ENCODE results near the gene SLC35E3. TPM values are rescaled to one million over a fixed set of nuclear protein-coding genes. Genes with fewer than 3 reads are reported as not detected.

SLC35E3 gene
- total and polyA plus RNA-seq, 4 donors: 1.1 to 14.3 (median 7.7) TPM

GRCh38 chr12:68788554-68789143 is 42.7 kb downstream of the SLC35E3 start:
- peaks cover 0 to 2% of the 10 kb centered on the region in 2 donors for H3K27me3 ChIP-seq (ENCODE audit: control insufficient read depth in 1 of 2, insufficient read depth in 2 of 2, low read length in 1 of 2)
- no peak overlapping the region for H3K4me3 ChIP-seq (ENCODE audit: low read length in 2 of 2)
- ATAC-seq (ENCODE audit: low FRiP score) (no peak), DNase-seq (no peak)
- no peak overlapping the region for H3K27ac ChIP-seq (ENCODE audit: low read depth in 1 of 2, low read length in 2 of 2)
- H3K4me1 ChIP-seq (ENCODE audit: control insufficient read depth in 1 of 2, insufficient read depth in 2 of 2, low read length in 2 of 2): no peaks in the 10 kb centered on the region
- 89 to 92% methylated on average over 3 of the region's 3 CpGs for WGBS, 2 donors
- intact Hi-C loops (cut with DNase I): no loop called here
- H3K9me3 ChIP-seq (ENCODE audit: control insufficient read depth, low read length): no peaks in the 10 kb centered on the region
- no peaks in the 10 kb centered on the region for H3K36me3 ChIP-seq (ENCODE audit: control insufficient read depth in 1 of 2, insufficient read depth in 2 of 2, low read length in 1 of 2)

GRCh38 chr12:68789144-68789878 is 43.3 kb downstream of the SLC35E3 start:
- Histone ChIP-seq H3K4me3 (ENCODE audit: low read length in 2 of 2) (no peak overlapping the region), H3K27me3 (ENCODE audit: control insufficient read depth in 1 of 2, insufficient read depth in 2 of 2, low read length in 1 of 2) (peaks cover 0 to 2% of the 10 kb centered on the region in 2 donors), H3K4me1 (ENCODE audit: control insufficient read depth in 1 of 2, insufficient read depth in 2 of 2, low read length in 2 of 2) (no peaks in the 10 kb centered on the region), H3K36me3 (ENCODE audit: control insufficient read depth in 1 of 2, insufficient read depth in 2 of 2, low read length in 1 of 2) (no peaks in the 10 kb centered on the region), H3K27ac (ENCODE audit: low read depth in 1 of 2, low read length in 2 of 2) (no peak overlapping the region), H3K9me3 (ENCODE audit: control insufficient read depth, low read length) (no peaks in the 10 kb centered on the region)
- DNase-seq: no peak
- no peak for ATAC-seq (ENCODE audit: low FRiP score)
- intact Hi-C loops (cut with DNase I): no loop called here
- 91 to 94% methylated on average over 14 of the region's 14 CpGs for WGBS, 2 donors

GRCh38 chr12:68790081-68790951 is 44.3 kb downstream of the SLC35E3 start:
- H3K9me3 ChIP-seq (ENCODE audit: control insufficient read depth, low read length): no peaks in the 10 kb centered on the region
- no peaks in the 10 kb centered on the region for H3K36me3 ChIP-seq (ENCODE audit: control insufficient read depth in 1 of 2, insufficient read depth in 2 of 2, low read length in 1 of 2)
- H3K27me3 ChIP-seq (ENCODE audit: control insufficient read depth in 1 of 2, insufficient read depth in 2 of 2, low read length in 1 of 2): peaks cover 0 to 2% of the 10 kb centered on the region in 2 donors
- no peak overlapping the region for H3K27ac ChIP-seq (ENCODE audit: low read depth in 1 of 2, low read length in 2 of 2)
- ATAC-seq (ENCODE audit: low FRiP score) (no peak), DNase-seq (no peak)
- no peaks in the 10 kb centered on the region for H3K4me1 ChIP-seq (ENCODE audit: control insufficient read depth in 1 of 2, insufficient read depth in 2 of 2, low read length in 2 of 2)
- 91 to 95% methylated on average over 13 of the region's 13 CpGs for WGBS, 2 donors
- no peak overlapping the region for H3K4me3 ChIP-seq (ENCODE audit: low read length in 2 of 2)
- intact Hi-C loops (cut with DNase I): no loop called here

GRCh38 chr12:68790952-68791234 is 44.9 kb downstream of the SLC35E3 start:
- WGBS, 2 donors: 61 to 63% methylated on average over 3 of the region's 3 CpGs
- DNase-seq: no peak
- intact Hi-C loops (cut with DNase I): no loop called here

GRCh38 chr12:68791897-68792481 is 46.0 kb downstream of the SLC35E3 start:
- Histone ChIP-seq H3K4me1 (ENCODE audit: control insufficient read depth in 1 of 2, insufficient read depth in 2 of 2, low read length in 2 of 2) (no peaks in the 10 kb centered on the region), H3K36me3 (ENCODE audit: control insufficient read depth in 1 of 2, insufficient read depth in 2 of 2, low read length in 1 of 2) (no peaks in the 10 kb centered on the region), H3K9me3 (ENCODE audit: control insufficient read depth, low read length) (no peaks in the 10 kb centered on the region), H3K27ac (ENCODE audit: low read depth in 1 of 2, low read length in 2 of 2) (no peak overlapping the region), H3K27me3 (ENCODE audit: control insufficient read depth in 1 of 2, insufficient read depth in 2 of 2, low read length in 1 of 2) (peaks cover 0 to 2% of the 10 kb centered on the region in 2 donors), H3K4me3 (ENCODE audit: low read length in 2 of 2) (no peak overlapping the region)
- DNase-seq (no peak), ATAC-seq (ENCODE audit: low FRiP score) (no peak)
- WGBS, 2 donors: 98 to 99% methylated on average over 2 of the region's 2 CpGs
- intact Hi-C loops (cut with DNase I): no loop called here

More at GRCh38 chr12:68790952-68791234, 44.9 kb downstream of the SLC35E3 start:
- Histone ChIP-seq H3K9me3 (ENCODE audit: control insufficient read depth, low read length) (no peaks in the 10 kb centered on the region), H3K27me3 (ENCODE audit: control insufficient read depth in 1 of 2, insufficient read depth in 2 of 2, low read length in 1 of 2) (peaks cover 0 to 2% of the 10 kb centered on the region in 2 donors), H3K27ac (ENCODE audit: low read depth in 1 of 2, low read length in 2 of 2) (no peak overlapping the region), H3K4me3 (ENCODE audit: low read length in 2 of 2) (no peak overlapping the region), H3K4me1 (ENCODE audit: control insufficient read depth in 1 of 2, insufficient read depth in 2 of 2, low read length in 2 of 2) (no peaks in the 10 kb centered on the region), H3K36me3 (ENCODE audit: control insufficient read depth in 1 of 2, insufficient read depth in 2 of 2, low read length in 1 of 2) (no peaks in the 10 kb centered on the region)
- no peak for ATAC-seq (ENCODE audit: low FRiP score)

GRCh38 chr12:68792952-68793351 is 47.0 kb downstream of the SLC35E3 start:
- intact Hi-C loops (cut with DNase I): no loop called here
- Histone ChIP-seq H3K4me1 (ENCODE audit: control insufficient read depth in 1 of 2, insufficient read depth in 2 of 2, low read length in 2 of 2) (no peaks in the 10 kb centered on the region), H3K4me3 (ENCODE audit: low read length in 2 of 2) (no peak overlapping the region), H3K27ac (ENCODE audit: low read depth in 1 of 2, low read length in 2 of 2) (no peak overlapping the region), H3K36me3 (ENCODE audit: control insufficient read depth in 1 of 2, insufficient read depth in 2 of 2, low read length in 1 of 2) (no peaks in the 10 kb centered on the region), H3K9me3 (ENCODE audit: control insufficient read depth, low read length) (no peaks in the 10 kb centered on the region), H3K27me3 (ENCODE audit: control insufficient read depth in 1 of 2, insufficient read depth in 2 of 2, low read length in 1 of 2) (peaks cover 0 to 2% of the 10 kb centered on the region in 2 donors)
- no peak for ATAC-seq (ENCODE audit: low FRiP score)
- 72 to 84% methylated on average over 2 of the region's 2 CpGs for WGBS, 2 donors
- no peak for DNase-seq

GRCh38 chr12:68793436-68793835 is 47.5 kb downstream of the SLC35E3 start:
- Histone ChIP-seq H3K36me3 (ENCODE audit: control insufficient read depth in 1 of 2, insufficient read depth in 2 of 2, low read length in 1 of 2) (no peaks in the 10 kb centered on the region), H3K9me3 (ENCODE audit: control insufficient read depth, low read length) (no peaks in the 10 kb centered on the region), H3K27me3 (ENCODE audit: control insufficient read depth in 1 of 2, insufficient read depth in 2 of 2, low read length in 1 of 2) (peaks cover 0 to 2% of the 10 kb centered on the region in 2 donors), H3K27ac (ENCODE audit: low read depth in 1 of 2, low read length in 2 of 2) (no peak overlapping the region), H3K4me3 (ENCODE audit: low read length in 2 of 2) (no peak overlapping the region), H3K4me1 (ENCODE audit: control insufficient read depth in 1 of 2, insufficient read depth in 2 of 2, low read length in 2 of 2) (no peaks in the 10 kb centered on the region)
- intact Hi-C loops (cut with DNase I): no loop called here
- ATAC-seq (ENCODE audit: low FRiP score) (no peak), DNase-seq (no peak)
- 95 to 96% methylated on average over 4 of the region's 4 CpGs for WGBS, 2 donors

- Histone ChIP-seq H3K4me1 (ENCODE audit: control insufficient read depth in 1 of 2, insufficient read depth in 2 of 2, low read length in 2 of 2) (no peaks in the 10 kb centered on the region), H3K9me3 (ENCODE audit: control insufficient read depth, low read length) (no peaks in the 10 kb centered on the region), H3K36me3 (ENCODE audit: control insufficient read depth in 1 of 2, insufficient read depth in 2 of 2, low read length in 1 of 2) (no peaks in the 10 kb centered on the region), H3K27ac (ENCODE audit: low read depth in 1 of 2, low read length in 2 of 2) (no peak overlapping the region), H3K4me3 (ENCODE audit: low read length in 2 of 2) (no peak overlapping the region), H3K27me3 (ENCODE audit: control insufficient read depth in 1 of 2, insufficient read depth in 2 of 2, low read length in 1 of 2) (peaks cover 0 to 2% of the 10 kb centered on the region in 2 donors)
- WGBS, 2 donors: 85 to 87% methylated on average over 4 of the region's 4 CpGs
- ATAC-seq (ENCODE audit: low FRiP score) (no peak), DNase-seq (no peak)
- intact Hi-C loops (cut with DNase I): no loop called here
Observed at GRCh38 chr12:68793975-68794652, 48.1 kb downstream of the SLC35E3 start.
